ENCODE data around the gene NSMCE1. TPM values are rescaled to one million over a fixed set of nuclear protein-coding genes. Genes with fewer than 3 reads are reported as not detected.

The NSMCE1 gene
- total and polyA plus RNA-seq, 2 donors (not counting 1 experiment from before 2014, with no cell fraction given) = 29.0 to 61.9 TPM

- WGBS (ENCODE audit: insufficient coverage) = 92% methylated on average over 10 of the region's 10 CpGs
- Histone ChIP-seq H3K9me3 (ENCODE audit: control extremely low read depth in 1 of 3, control insufficient read depth in 2 of 3, insufficient read depth in 1 of 3, low read length in 2 of 3) (no peaks in the 10 kb centered on the region), H3K36me3 (replicated peaks in 1 of 2; ENCODE audit: control extremely low read depth in 1 of 2, control insufficient read depth in 1 of 2, extremely low read depth in 1 of 2, insufficient read depth in 2 of 2, low read length in 1 of 2) (peaks cover 0 to 44% of the 10 kb centered on the region in 2 experiments), H3K4me3 (ENCODE audit: control extremely low read depth in 1 of 5, extremely low read depth in 1 of 5, insufficient read depth in 1 of 5, low read depth in 2 of 5, low read length in 4 of 5) (no peak overlapping the region), H3K4me2 (replicated peaks; ENCODE audit: low read depth, low read length, poor library complexity, severe bottlenecking) (no peak overlapping the region), H4K20me1 (ENCODE audit: control insufficient read depth, insufficient read depth, low read length, poor library complexity, severe bottlenecking) (no peaks in the 10 kb centered on the region), H3K4me1 (ENCODE audit: control insufficient read depth in 2 of 2, insufficient read depth in 2 of 2, low read length in 2 of 2) (peaks cover 0 to 4% of the 10 kb centered on the region in 2 donors), H3K27me3 (replicated peaks in 1 of 4; ENCODE audit: control extremely low read depth in 1 of 4, control insufficient read depth in 3 of 4, insufficient read depth in 4 of 4, low read length in 3 of 4) (no peaks in the 10 kb centered on the region), H3K9ac (ENCODE audit: low read length) (no peak overlapping the region), H2AFZ (ENCODE audit: insufficient read depth, low read depth, low read length, poor library complexity, severe bottlenecking) (no peak overlapping the region), H3K79me2 (ENCODE audit: control insufficient read depth, insufficient read depth, low read length) (peaks cover 4% of the 10 kb centered on the region), H3K27ac (ENCODE audit: low read length in 2 of 2) (no peak overlapping the region)
- H3K27me3 Mint-ChIP-seq = no peaks in the 10 kb centered on the region
- DNase-seq (no peak), ATAC-seq (ENCODE audit: low read depth) (no peak)
- peaks cover 3% of the 10 kb centered on the region for H3K4me1 Mint-ChIP-seq
- no peak overlapping the region for H3K27ac Mint-ChIP-seq
- CTCF ChIA-PET = no interaction called here
- H3K4me3 Mint-ChIP-seq = no peak overlapping the region
- no peaks in the 10 kb centered on the region for H3K9me3 Mint-ChIP-seq (ENCODE audit: insufficient read depth)
- POLR2A ChIA-PET = no interaction called here
- TF ChIP-seq, protein P1, sequence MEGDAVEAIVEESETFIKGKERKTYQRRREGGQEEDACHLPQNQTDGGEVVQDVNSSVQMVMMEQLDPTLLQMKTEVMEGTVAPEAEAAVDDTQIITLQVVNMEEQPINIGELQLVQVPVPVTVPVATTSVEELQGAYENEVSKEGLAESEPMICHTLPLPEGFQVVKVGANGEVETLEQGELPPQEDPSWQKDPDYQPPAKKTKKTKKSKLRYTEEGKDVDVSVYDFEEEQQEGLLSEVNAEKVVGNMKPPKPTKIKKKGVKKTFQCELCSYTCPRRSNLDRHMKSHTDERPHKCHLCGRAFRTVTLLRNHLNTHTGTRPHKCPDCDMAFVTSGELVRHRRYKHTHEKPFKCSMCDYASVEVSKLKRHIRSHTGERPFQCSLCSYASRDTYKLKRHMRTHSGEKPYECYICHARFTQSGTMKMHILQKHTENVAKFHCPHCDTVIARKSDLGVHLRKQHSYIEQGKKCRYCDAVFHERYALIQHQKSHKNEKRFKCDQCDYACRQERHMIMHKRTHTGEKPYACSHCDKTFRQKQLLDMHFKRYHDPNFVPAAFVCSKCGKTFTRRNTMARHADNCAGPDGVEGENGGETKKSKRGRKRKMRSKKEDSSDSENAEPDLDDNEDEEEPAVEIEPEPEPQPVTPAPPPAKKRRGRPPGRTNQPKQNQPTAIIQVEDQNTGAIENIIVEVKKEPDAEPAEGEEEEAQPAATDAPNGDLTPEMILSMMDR (IDR thresholded peaks at IDR 0.05) = no peak
- TF ChIP-seq EZH2 (IDR thresholded peaks at IDR 0.05; ENCODE audit: borderline replicate concordance, insufficient read depth, low read depth, low read length, poor library complexity, severe bottlenecking) = no peak
- intact Hi-C loops (cut with micrococcal nuclease) = no loop called here
Measured at GRCh38 chr16:27219161-27219560, 49.4 kb downstream of the NSMCE1 start.

DNA sequence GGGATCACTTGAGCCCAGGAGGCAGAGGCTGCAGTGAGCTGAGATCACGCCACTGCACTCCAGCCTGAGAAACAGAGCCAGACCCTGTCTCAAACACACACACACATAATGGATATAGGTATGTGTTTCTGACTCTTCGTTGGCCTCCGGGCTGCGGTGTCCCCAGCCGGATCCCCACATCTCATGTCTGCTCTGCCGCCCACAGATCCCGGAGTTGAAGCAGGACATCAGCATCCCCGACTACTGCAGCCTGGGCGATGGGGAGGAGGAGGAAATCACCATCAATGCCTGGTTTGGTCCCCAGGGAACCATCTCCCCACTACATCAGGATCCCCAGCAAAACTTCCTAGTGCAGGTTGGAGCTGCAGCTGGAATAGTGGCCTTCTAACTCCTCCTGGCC, 49.8 kb downstream of the NSMCE1 start:
- no peak overlapping the region for H3K4me3 Mint-ChIP-seq
- WGBS (ENCODE audit: insufficient coverage) = 100% methylated on average over 6 of the region's 9 CpGs
- ATAC-seq (ENCODE audit: low read depth) (no peak), DNase-seq (no peak)
- no peaks in the 10 kb centered on the region for H4K20me1 ChIP-seq (ENCODE audit: control insufficient read depth, insufficient read depth, low read length, poor library complexity, severe bottlenecking)
- no peak overlapping the region for H3K27ac ChIP-seq (ENCODE audit: low read length in 2 of 2)
- H3K9me3 Mint-ChIP-seq (ENCODE audit: insufficient read depth) = no peaks in the 10 kb centered on the region
- H3K4me1 ChIP-seq (ENCODE audit: control insufficient read depth in 2 of 2, insufficient read depth in 2 of 2, low read length in 2 of 2) = peaks cover 0 to 4% of the 10 kb centered on the region in 2 donors
- intact Hi-C loops (cut with micrococcal nuclease) = no loop called here
- ChIA-PET POLR2A (interaction anchor here (0.7 kb wide), 1 partner anchor 116 kb away, joined by 3 read pairs; no protein-coding TSS in a partner anchor), CTCF (no interaction called here)
- H3K27ac Mint-ChIP-seq = no peak overlapping the region
- H3K4me2 ChIP-seq (replicated peaks; ENCODE audit: low read depth, low read length, poor library complexity, severe bottlenecking) = no peak overlapping the region
- no peak overlapping the region for H3K4me3 ChIP-seq (ENCODE audit: control extremely low read depth in 1 of 5, extremely low read depth in 1 of 5, insufficient read depth in 1 of 5, low read depth in 2 of 5, low read length in 4 of 5)
- H2AFZ ChIP-seq (ENCODE audit: insufficient read depth, low read depth, low read length, poor library complexity, severe bottlenecking) = no peak overlapping the region
- no peaks in the 10 kb centered on the region for H3K27me3 ChIP-seq (replicated peaks in 1 of 4; ENCODE audit: control extremely low read depth in 1 of 4, control insufficient read depth in 3 of 4, insufficient read depth in 4 of 4, low read length in 3 of 4)
- H3K9me3 ChIP-seq (ENCODE audit: control extremely low read depth in 1 of 3, control insufficient read depth in 2 of 3, insufficient read depth in 1 of 3, low read length in 2 of 3) = no peaks in the 10 kb centered on the region
- peaks cover 3% of the 10 kb centered on the region for H3K4me1 Mint-ChIP-seq
- no peak overlapping the region for H3K9ac ChIP-seq (ENCODE audit: low read length)
- peaks cover 4% of the 10 kb centered on the region for H3K79me2 ChIP-seq (ENCODE audit: control insufficient read depth, insufficient read depth, low read length)
- no peak for TF ChIP-seq EZH2 (IDR thresholded peaks at IDR 0.05; ENCODE audit: borderline replicate concordance, insufficient read depth, low read depth, low read length, poor library complexity, severe bottlenecking)
- peaks cover 0 to 42% of the 10 kb centered on the region in 2 experiments for H3K36me3 ChIP-seq (replicated peaks in 1 of 2; ENCODE audit: control extremely low read depth in 1 of 2, control insufficient read depth in 1 of 2, extremely low read depth in 1 of 2, insufficient read depth in 2 of 2, low read length in 1 of 2)
- no peaks in the 10 kb centered on the region for H3K27me3 Mint-ChIP-seq

Measured in B cell (primary cell).